Fibroblast of lung (primary cell): ENCODE results near the gene SUPT4H1. TPM values are rescaled to one million over a fixed set of nuclear protein-coding genes. Genes with fewer than 3 reads are reported as not detected.

Experiments used
- DNase-seq, 2 donors: peaks; one replicate each; pipeline versions ENCODE4 v3.0.0 to v3.0.0-alpha.2; 2010; ENCODE audit warnings: low read depth in 2 of 2
- H2AFZ ChIP-seq: 2 replicates; pipeline ENCODE4 v1.5.1; 2012; ENCODE audit warnings: low read length, control low read depth, inconsistent platforms
- H3K27ac ChIP-seq: 2 replicates; pipeline ENCODE4 v1.5.1; 2011; ENCODE audit warnings: low read length, control low read depth; ENCODE audit not compliant: insufficient read depth
- H3K27me3 ChIP-seq: 2 replicates; pipeline ENCODE4 v1.5.1; 2011; ENCODE audit warnings: mild to moderate bottlenecking, low read length; ENCODE audit not compliant: control insufficient read depth, insufficient read depth
- H3K36me3 ChIP-seq: 2 replicates; pipeline ENCODE4 v1.5.1; 2011; ENCODE audit warnings: low read length; ENCODE audit not compliant: control insufficient read depth, insufficient read depth
- H3K4me1 ChIP-seq: 2 replicates; pipeline ENCODE4 v1.5.1; 2011; ENCODE audit warnings: low read length; ENCODE audit not compliant: control insufficient read depth, insufficient read depth; ENCODE audit errors: extremely low read depth
- H3K4me2 ChIP-seq: 2 replicates; pipeline ENCODE4 v1.5.1; 2011; ENCODE audit warnings: low read length, control low read depth; ENCODE audit not compliant: insufficient read depth; ENCODE audit errors: extremely low read depth
- H3K4me3 ChIP-seq, 4 experiments: fragments of 200-600 bp in 1 of 4; sonication (generic) in 1 of 4; replicated peaks in 1 of 4; 2 replicates each; pipeline ENCODE4 v1.5.1; 2011 to 2016; ENCODE audit warnings: low read length in 4 of 4, low read depth in 3 of 4, mild to moderate bottlenecking in 3 of 4, control low read depth in 2 of 4, inconsistent platforms in 1 of 4, mixed read lengths in 1 of 4; ENCODE audit not compliant: insufficient read depth in 1 of 4; ENCODE audit errors: control extremely low read depth in 1 of 4
- H3K79me2 ChIP-seq: 2 replicates; pipeline ENCODE4 v1.5.1; 2012; ENCODE audit warnings: mild to moderate bottlenecking, low read length, inconsistent platforms; ENCODE audit not compliant: control insufficient read depth, insufficient read depth
- H3K9ac ChIP-seq: 2 replicates; pipeline ENCODE4 v1.5.1; 2011; ENCODE audit warnings: mild to moderate bottlenecking, low read length, control low read depth; ENCODE audit not compliant: insufficient read depth
- H3K9me3 ChIP-seq: 2 replicates; pipeline ENCODE4 v1.5.1; 2012; ENCODE audit warnings: low read depth, low read length; ENCODE audit not compliant: control insufficient read depth, insufficient read depth
- H4K20me1 ChIP-seq: 2 replicates; pipeline ENCODE4 v1.5.1; 2011; ENCODE audit warnings: low read length; ENCODE audit not compliant: control insufficient read depth, insufficient read depth; ENCODE audit errors: extremely low read depth
- EZH2 ChIP-seq: IDR thresholded peaks from 2 replicates; pipeline ENCODE4 v1.5.1; 2012; ENCODE audit warnings: low read length, control low read depth, mild to moderate bottlenecking; ENCODE audit errors: missing control alignments
- polyA plus RNA-seq, 2 donors: library from polyadenylated mRNA; depleted of rRNA in 1 of 2; stranded (reverse) in 1 of 2; unstranded in 1 of 2; fragments of >200 nt; gene quantifications; 2 replicates each; pipeline ENCODE4 v1.2.1, GENCODE V29; 2011 to 2012; ENCODE audit warnings: missing spikeins in 1 of 2
- total RNA-seq: library from RNA; depleted of rRNA; stranded (reverse); fragments of >200 nt; gene quantifications from 2 replicates; pipeline ENCODE4 v1.2.1, GENCODE V29; 2014
- TF ChIP-seq, protein P1 (sequence below), 2 donors: IDR thresholded peaks in 1 of 2; conservative IDR thresholded peaks in 1 of 2; 1 replicate in 1 of 2; 2 replicates in 1 of 2; pipeline ENCODE4 v1.5.1; 2011 to 2012; ENCODE audit warnings: low read length in 2 of 2, control low read depth in 1 of 2, inconsistent platforms in 1 of 2, low read depth in 1 of 2, mild to moderate bottlenecking in 1 of 2

SUPT4H1 gene
- total and polyA plus RNA-seq, 2 donors (not counting 1 experiment from before 2014, with no cell fraction given): 41.9 to 207 TPM

DNA sequence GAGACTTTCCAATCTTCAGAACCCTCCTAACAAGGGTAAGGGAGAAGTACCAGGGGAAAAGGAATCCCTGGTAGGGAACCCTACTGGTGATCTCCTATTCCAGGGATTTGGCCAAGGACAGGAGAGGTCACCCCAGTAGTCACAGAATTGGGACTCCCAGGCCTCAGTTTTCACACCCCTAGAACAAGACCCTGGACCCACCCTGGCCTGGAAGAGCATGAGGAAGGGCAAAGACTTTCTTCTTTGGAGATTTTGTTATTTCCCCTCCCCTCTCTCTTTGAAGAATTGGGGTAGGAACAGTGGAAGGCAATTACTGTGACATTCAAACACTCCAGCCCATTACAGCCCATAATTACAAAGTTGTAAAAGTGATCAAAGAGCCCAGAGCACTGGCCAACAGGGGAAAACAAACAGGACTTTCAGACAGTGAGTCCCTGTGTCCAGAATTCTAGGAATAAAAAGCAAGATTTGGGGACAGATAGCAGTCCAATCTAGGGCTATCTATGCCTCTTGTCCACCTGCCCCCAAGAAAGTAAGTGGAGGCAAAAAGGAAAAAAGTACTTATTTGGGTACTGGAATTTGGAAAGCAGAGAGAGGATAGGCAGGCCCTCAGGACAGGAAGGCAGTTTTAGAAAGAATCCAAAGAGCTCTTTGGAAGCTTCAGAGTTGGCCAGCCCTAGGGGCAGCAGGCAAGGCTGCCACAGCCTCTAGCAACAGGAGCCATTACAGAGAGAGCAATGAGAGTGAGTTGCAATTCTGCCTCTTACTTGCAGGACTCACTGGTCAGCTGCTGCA, 13.4 kb upstream of the SUPT4H1 start:
- Histone ChIP-seq H2AFZ (no peak overlapping the region), H3K36me3 (no peaks in the 10 kb centered on the region), H3K4me1 (no peaks in the 10 kb centered on the region), H3K27ac (no peak overlapping the region), H3K4me2 (no peak overlapping the region), H3K4me3 (no peak overlapping the region), H3K27me3 (peaks cover 2% of the 10 kb centered on the region), H3K9me3 (no peaks in the 10 kb centered on the region), H3K9ac (no peak overlapping the region), H3K79me2 (no peaks in the 10 kb centered on the region), H4K20me1 (no peaks in the 10 kb centered on the region)
- TF ChIP-seq EZH2: no peak
- TF ChIP-seq, protein P1, sequence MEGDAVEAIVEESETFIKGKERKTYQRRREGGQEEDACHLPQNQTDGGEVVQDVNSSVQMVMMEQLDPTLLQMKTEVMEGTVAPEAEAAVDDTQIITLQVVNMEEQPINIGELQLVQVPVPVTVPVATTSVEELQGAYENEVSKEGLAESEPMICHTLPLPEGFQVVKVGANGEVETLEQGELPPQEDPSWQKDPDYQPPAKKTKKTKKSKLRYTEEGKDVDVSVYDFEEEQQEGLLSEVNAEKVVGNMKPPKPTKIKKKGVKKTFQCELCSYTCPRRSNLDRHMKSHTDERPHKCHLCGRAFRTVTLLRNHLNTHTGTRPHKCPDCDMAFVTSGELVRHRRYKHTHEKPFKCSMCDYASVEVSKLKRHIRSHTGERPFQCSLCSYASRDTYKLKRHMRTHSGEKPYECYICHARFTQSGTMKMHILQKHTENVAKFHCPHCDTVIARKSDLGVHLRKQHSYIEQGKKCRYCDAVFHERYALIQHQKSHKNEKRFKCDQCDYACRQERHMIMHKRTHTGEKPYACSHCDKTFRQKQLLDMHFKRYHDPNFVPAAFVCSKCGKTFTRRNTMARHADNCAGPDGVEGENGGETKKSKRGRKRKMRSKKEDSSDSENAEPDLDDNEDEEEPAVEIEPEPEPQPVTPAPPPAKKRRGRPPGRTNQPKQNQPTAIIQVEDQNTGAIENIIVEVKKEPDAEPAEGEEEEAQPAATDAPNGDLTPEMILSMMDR (conservative IDR thresholded peaks at IDR 0.05 in 1 of 2, IDR thresholded peaks at IDR 0.05 in 1 of 2; ENCODE audit: low read depth in 1 of 2, low read length in 2 of 2): no peak
- no peak for DNase-seq

DNA sequence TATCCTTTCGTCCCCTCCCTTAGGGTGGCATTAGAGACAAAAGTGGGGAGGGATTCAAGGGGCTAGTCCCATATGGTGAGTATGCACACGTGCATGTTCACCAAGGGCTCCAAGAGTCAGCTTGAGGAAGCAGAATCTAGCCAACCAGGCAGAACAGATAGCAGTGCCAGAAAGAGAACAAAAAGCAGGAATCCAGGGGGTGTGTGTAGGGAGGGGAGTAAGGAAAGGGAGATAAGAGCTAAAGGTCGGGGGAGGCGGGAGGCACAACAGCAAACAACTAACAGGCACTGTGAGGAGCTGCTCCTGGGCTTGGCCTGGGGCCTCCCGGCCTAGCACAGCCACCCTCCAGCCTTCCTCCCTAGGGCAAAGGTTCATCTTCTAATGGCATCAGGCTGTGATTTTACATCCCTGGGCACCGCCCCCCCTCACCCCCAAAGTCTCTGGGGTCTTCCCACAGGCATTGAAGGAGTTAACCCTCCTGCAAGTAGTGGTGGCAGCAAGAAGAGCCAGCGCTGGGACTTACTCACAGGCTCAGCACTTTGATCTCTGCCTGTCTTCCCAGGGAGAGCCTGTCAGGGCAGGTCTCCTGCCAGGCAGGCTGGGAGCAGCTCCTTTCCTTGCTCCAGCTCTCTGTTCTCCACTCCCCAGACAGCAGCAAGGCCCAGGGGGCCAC, 12.4 kb upstream of the SUPT4H1 start:
- no peak overlapping the region for H3K9ac ChIP-seq
- H3K9me3 ChIP-seq: no peaks in the 10 kb centered on the region
- H3K79me2 ChIP-seq: no peaks in the 10 kb centered on the region
- no peak overlapping the region for H3K27ac ChIP-seq
- no peak overlapping the region for H3K4me3 ChIP-seq
- no peaks in the 10 kb centered on the region for H3K36me3 ChIP-seq
- H3K27me3 ChIP-seq: peaks cover 2% of the 10 kb centered on the region
- H4K20me1 ChIP-seq: no peaks in the 10 kb centered on the region
- no peak overlapping the region for H2AFZ ChIP-seq
- no peak overlapping the region for H3K4me2 ChIP-seq
- no peaks in the 10 kb centered on the region for H3K4me1 ChIP-seq
- no peak for TF ChIP-seq EZH2
- TF ChIP-seq, protein P1 (conservative IDR thresholded peaks at IDR 0.05 in 1 of 2, IDR thresholded peaks at IDR 0.05 in 1 of 2; ENCODE audit: low read depth in 1 of 2, low read length in 2 of 2): no peak
- no peak for DNase-seq

DNA sequence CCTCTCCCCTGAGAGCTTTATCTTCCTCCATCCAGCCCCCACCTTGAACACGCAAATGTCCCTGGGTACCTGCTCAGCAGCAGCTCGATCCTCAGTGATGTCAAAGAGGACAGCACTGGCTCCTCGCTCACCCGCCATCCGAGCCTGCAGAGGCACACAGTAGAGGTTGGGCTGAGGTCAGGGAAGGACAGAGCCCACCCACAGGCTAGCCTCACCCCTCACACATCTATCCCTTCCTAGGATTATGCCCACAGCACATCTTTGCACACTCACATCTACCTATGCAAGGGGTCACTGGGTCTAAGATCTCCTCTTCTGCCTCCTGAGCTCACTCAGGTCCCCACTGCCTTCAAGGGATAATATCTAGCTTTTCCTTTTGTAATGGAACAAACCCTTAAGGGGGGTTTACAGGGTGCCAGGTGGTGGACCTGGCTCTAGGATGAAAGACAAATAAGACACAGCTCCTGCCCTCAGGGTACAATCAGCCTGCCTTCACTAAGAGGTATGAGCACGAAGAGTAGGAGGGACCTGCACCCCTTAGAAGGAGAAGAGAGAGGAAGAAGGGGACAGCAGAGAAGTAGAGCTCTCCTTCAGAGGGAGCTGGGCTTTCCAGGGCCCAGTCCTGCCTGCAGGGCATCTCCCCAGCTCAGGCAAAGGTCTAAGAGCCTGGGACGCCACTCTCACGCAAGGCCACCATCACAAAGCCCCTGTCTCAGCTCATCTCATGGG, 11.6 kb upstream of the SUPT4H1 start:
- no peaks in the 10 kb centered on the region for H3K36me3 ChIP-seq
- no peak overlapping the region for H3K27ac ChIP-seq
- H2AFZ ChIP-seq: no peak overlapping the region
- no peaks in the 10 kb centered on the region for H3K79me2 ChIP-seq
- peaks cover 2% of the 10 kb centered on the region for H3K27me3 ChIP-seq
- no peak overlapping the region for H3K4me2 ChIP-seq
- H3K9me3 ChIP-seq: no peaks in the 10 kb centered on the region
- no peaks in the 10 kb centered on the region for H4K20me1 ChIP-seq
- no peak for DNase-seq
- no peak overlapping the region for H3K9ac ChIP-seq
- H3K4me1 ChIP-seq: no peaks in the 10 kb centered on the region
- TF ChIP-seq, protein P1 (conservative IDR thresholded peaks at IDR 0.05 in 1 of 2, IDR thresholded peaks at IDR 0.05 in 1 of 2; ENCODE audit: low read depth in 1 of 2, low read length in 2 of 2): no peak
- TF ChIP-seq EZH2: no peak
- no peak overlapping the region for H3K4me3 ChIP-seq
